ENCODE measurements around the gene NDST3.

The NDST3 gene

GRCh38 chr4:118034053-118034785 is at the start of gene NDST3:
Gene NDST3, plus strand, starts transcription at chr4:118034486. Its CDS starts 19,425 bp downstream, at chr4:118053911.
- DNase-seq (ENCODE audit: low read depth, low spot score), result peak; percentile 75
- H3K27ac ChIP-seq, result no peak within 1 kb of the TSS
- H3K4me3 ChIP-seq, result peak within 1 kb of the TSS; percentile 87
- no peaks in the 10 kb centered on the region for H3K9me3 ChIP-seq (ENCODE audit: low read depth, low read length)
- H3K9ac ChIP-seq (ENCODE audit: insufficient read length), result peak within 1 kb of the TSS; percentile 65
- H3K36me3 ChIP-seq (ENCODE audit: insufficient read depth, low read length), result no peaks in the 10 kb centered on the region
- TF ChIP-seq FOXP2 (optimal IDR thresholded peaks at IDR 0.05; ENCODE audit: control extremely low read depth, extremely low read length, insufficient read depth), result no peak
- TF ChIP-seq POLR2AphosphoS5 (IDR thresholded peaks at IDR 0.05; ENCODE audit: borderline replicate concordance, low read depth, low read length), result no peak
- TF ChIP-seq EZH2 (IDR thresholded peaks at IDR 0.05), result no peak

GRCh38 chr4:117986321-117986720 is 48.0 kb upstream of the NDST3 start:
- no peak for TF ChIP-seq EZH2 (IDR thresholded peaks at IDR 0.05)
- no peak for TF ChIP-seq FOXP2 (optimal IDR thresholded peaks at IDR 0.05; ENCODE audit: control extremely low read depth, extremely low read length, insufficient read depth)
- TF ChIP-seq POLR2AphosphoS5 (IDR thresholded peaks at IDR 0.05; ENCODE audit: borderline replicate concordance, low read depth, low read length), result no peak
- Histone ChIP-seq H3K9me3 (ENCODE audit: low read depth, low read length) (no peaks in the 10 kb centered on the region), H3K4me3 (no peak overlapping the region), H3K36me3 (ENCODE audit: insufficient read depth, low read length) (no peaks in the 10 kb centered on the region), H3K9ac (ENCODE audit: insufficient read length) (no peak overlapping the region), H3K27ac (no peak overlapping the region)
- no peak for DNase-seq (ENCODE audit: low read depth, low spot score)

GRCh38 chr4:117987464-117987863 is 46.8 kb upstream of the NDST3 start:
- Histone ChIP-seq H3K9me3 (ENCODE audit: low read depth, low read length) (no peaks in the 10 kb centered on the region), H3K36me3 (ENCODE audit: insufficient read depth, low read length) (no peaks in the 10 kb centered on the region), H3K27ac (no peak overlapping the region), H3K4me3 (no peak overlapping the region), H3K9ac (ENCODE audit: insufficient read length) (no peak overlapping the region)
- TF ChIP-seq EZH2 (IDR thresholded peaks at IDR 0.05) (no peak), FOXP2 (optimal IDR thresholded peaks at IDR 0.05; ENCODE audit: control extremely low read depth, extremely low read length, insufficient read depth) (no peak), POLR2AphosphoS5 (IDR thresholded peaks at IDR 0.05; ENCODE audit: borderline replicate concordance, low read depth, low read length) (no peak)
- no peak for DNase-seq (ENCODE audit: low read depth, low spot score)

- H3K9me3 ChIP-seq (ENCODE audit: low read depth, low read length), result no peaks in the 10 kb centered on the region
- no peak overlapping the region for H3K9ac ChIP-seq (ENCODE audit: insufficient read length)
- no peak for TF ChIP-seq EZH2 (IDR thresholded peaks at IDR 0.05)
- H3K36me3 ChIP-seq (ENCODE audit: insufficient read depth, low read length), result no peaks in the 10 kb centered on the region
- no peak overlapping the region for H3K4me3 ChIP-seq
- no peak for DNase-seq (ENCODE audit: low read depth, low spot score)
- H3K27ac ChIP-seq, result no peak overlapping the region
Observed at GRCh38 chr4:117996891-117997290, 37.4 kb upstream of the NDST3 start.

GRCh38 chr4:118004088-118004487 is 30.2 kb upstream of the NDST3 start:
- Histone ChIP-seq H3K9ac (ENCODE audit: insufficient read length) (no peak overlapping the region), H3K4me3 (no peak overlapping the region), H3K27ac (no peak overlapping the region), H3K9me3 (ENCODE audit: low read depth, low read length) (no peaks in the 10 kb centered on the region), H3K36me3 (ENCODE audit: insufficient read depth, low read length) (no peaks in the 10 kb centered on the region)
- TF ChIP-seq POLR2AphosphoS5 (IDR thresholded peaks at IDR 0.05; ENCODE audit: borderline replicate concordance, low read depth, low read length) (no peak), FOXP2 (optimal IDR thresholded peaks at IDR 0.05; ENCODE audit: control extremely low read depth, extremely low read length, insufficient read depth) (no peak), EZH2 (IDR thresholded peaks at IDR 0.05) (no peak)
- DNase-seq (ENCODE audit: low read depth, low spot score), result no peak

GRCh38 chr4:118005883-118006282 is 28.4 kb upstream of the NDST3 start:
- TF ChIP-seq POLR2AphosphoS5 (IDR thresholded peaks at IDR 0.05; ENCODE audit: borderline replicate concordance, low read depth, low read length), result no peak

GRCh38 chr4:118012142-118012541 is 22.1 kb upstream of the NDST3 start:
- H3K9ac ChIP-seq (ENCODE audit: insufficient read length), result no peak overlapping the region
- no peak overlapping the region for H3K4me3 ChIP-seq
- TF ChIP-seq FOXP2 (optimal IDR thresholded peaks at IDR 0.05; ENCODE audit: control extremely low read depth, extremely low read length, insufficient read depth) (no peak), POLR2AphosphoS5 (IDR thresholded peaks at IDR 0.05; ENCODE audit: borderline replicate concordance, low read depth, low read length) (no peak), EZH2 (IDR thresholded peaks at IDR 0.05) (no peak)
- no peaks in the 10 kb centered on the region for H3K9me3 ChIP-seq (ENCODE audit: low read depth, low read length)
- H3K36me3 ChIP-seq (ENCODE audit: insufficient read depth, low read length), result no peaks in the 10 kb centered on the region
- no peak overlapping the region for H3K27ac ChIP-seq
- no peak for DNase-seq (ENCODE audit: low read depth, low spot score)

More at GRCh38 chr4:118005883-118006282, 28.4 kb upstream of the NDST3 start:
- Histone ChIP-seq H3K4me3 (no peak overlapping the region), H3K9me3 (ENCODE audit: low read depth, low read length) (no peaks in the 10 kb centered on the region), H3K9ac (ENCODE audit: insufficient read length) (no peak overlapping the region), H3K36me3 (ENCODE audit: insufficient read depth, low read length) (no peaks in the 10 kb centered on the region), H3K27ac (no peak overlapping the region)
- no peak for DNase-seq (ENCODE audit: low read depth, low spot score)

- no peaks in the 10 kb centered on the region for H3K9me3 ChIP-seq (ENCODE audit: low read depth, low read length)
- TF ChIP-seq POLR2AphosphoS5 (IDR thresholded peaks at IDR 0.05; ENCODE audit: borderline replicate concordance, low read depth, low read length), result no peak
- no peak overlapping the region for H3K9ac ChIP-seq (ENCODE audit: insufficient read length)
Observed at GRCh38 chr4:118014831-118015230, 19.5 kb upstream of the NDST3 start.

More at GRCh38 chr4:118014831-118015230, 19.5 kb upstream of the NDST3 start:
- Histone ChIP-seq H3K36me3 (ENCODE audit: insufficient read depth, low read length) (no peaks in the 10 kb centered on the region), H3K27ac (no peak overlapping the region), H3K4me3 (no peak overlapping the region)
- DNase-seq (ENCODE audit: low read depth, low spot score), result no peak
